ENCODE measurements around the gene ADAMTSL5. TPM values are rescaled to one million over a fixed set of nuclear protein-coding genes. Genes with fewer than 3 reads are reported as not detected.

The ADAMTSL5 gene
- total and polyA plus RNA-seq, 2 of the 8 experiments (the other 6 are each of a cell fraction or from before 2014, with no cell fraction given) = 0.82 to 0.99 TPM

DNA sequence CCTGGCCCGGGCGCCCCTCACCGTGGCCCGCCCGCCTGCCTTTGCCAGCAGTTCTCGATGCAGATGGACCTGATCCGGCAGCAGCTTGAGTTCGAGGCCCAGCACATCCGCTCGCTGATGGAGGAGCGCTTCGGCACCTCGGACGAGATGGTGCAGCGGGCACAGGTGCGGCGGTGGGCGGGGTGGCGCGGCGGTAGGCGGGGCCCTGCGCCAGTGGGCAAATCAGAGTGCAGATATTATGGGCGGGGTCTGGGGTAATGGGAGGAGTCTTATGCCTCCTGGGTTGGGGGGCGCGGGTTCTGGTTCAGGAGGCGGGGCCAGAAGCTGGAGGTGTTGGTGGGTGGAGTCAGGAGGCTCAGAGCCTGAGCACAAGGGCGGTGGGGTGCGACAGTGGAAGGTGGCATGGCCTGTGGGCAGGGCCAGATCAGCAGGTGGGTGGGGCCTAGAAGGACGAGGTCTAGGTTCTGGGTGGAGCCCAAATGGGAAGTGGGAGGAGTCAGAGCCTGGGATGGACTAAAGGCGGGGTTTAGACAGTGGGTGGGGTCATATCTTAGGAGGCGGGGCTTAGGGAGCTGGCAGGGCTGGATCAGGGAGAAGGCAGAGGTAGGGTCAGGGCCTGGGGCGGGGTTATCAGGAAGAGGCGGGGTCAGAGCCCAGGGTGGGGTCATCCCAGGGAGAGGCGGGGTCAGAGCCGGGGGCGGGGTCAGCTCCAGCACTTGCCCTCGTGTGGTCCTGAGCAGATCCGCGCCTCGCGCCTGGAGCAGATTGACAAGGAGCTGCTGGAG is 57.3 kb downstream of the ADAMTSL5 start (continued):
- TF ChIP-seq TBP (IDR thresholded peaks at IDR 0.05; ENCODE audit: low read depth, low read length) (0 out of 2 replicates have a peak, but pooled peaks have one; percentile 31), KDM1A (IDR thresholded peaks at IDR 0.05; ENCODE audit: borderline replicate concordance, low read length) (peak; percentile 11; the same call in 1 of the 2 replicates), KDM4A (IDR thresholded peaks at IDR 0.05; ENCODE audit: low read depth, low read length, severe bottlenecking) (peak; percentile 29), SP4 (IDR thresholded peaks at IDR 0.05; ENCODE audit: low read length) (peak; percentile 72; the same call in 1 of the 2 replicates), SIX5 (IDR thresholded peaks at IDR 0.05; ENCODE audit: low read depth, low read length) (no peak)
- TF ChIP-seq, protein P1, sequence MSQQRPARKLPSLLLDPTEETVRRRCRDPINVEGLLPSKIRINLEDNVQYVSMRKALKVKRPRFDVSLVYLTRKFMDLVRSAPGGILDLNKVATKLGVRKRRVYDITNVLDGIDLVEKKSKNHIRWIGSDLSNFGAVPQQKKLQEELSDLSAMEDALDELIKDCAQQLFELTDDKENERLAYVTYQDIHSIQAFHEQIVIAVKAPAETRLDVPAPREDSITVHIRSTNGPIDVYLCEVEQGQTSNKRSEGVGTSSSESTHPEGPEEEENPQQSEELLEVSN (IDR thresholded peaks at IDR 0.05) = peak; percentile 71

Other genes starting within 250 kb of the ADAMTSL5 start
- 175 TPM in 2 replicates for gene CIRBP, start 243.7 kb downstream of the ADAMTSL5 start, total RNA-seq (2021; fragmentation: NEBNext Ultra II Directional; extraction: Animal tissue kit (Norgen Biotek cat#: 25700))
- gene CIRBP, start 243.7 kb downstream of the ADAMTSL5 start, polyA plus RNA-seq (2011; rRNA removed) = 199 and 331 TPM in 2 replicates
- 44.5 and 54.6 TPM in 2 replicates for gene FAM174C, start 237.5 kb downstream of the ADAMTSL5 start, total RNA-seq (2021; fragmentation: NEBNext Ultra II Directional; extraction: Animal tissue kit (Norgen Biotek cat#: 25700))
- 125 and 159 TPM in 2 replicates for gene FAM174C, start 237.5 kb downstream of the ADAMTSL5 start, polyA plus RNA-seq (2011; rRNA removed)
- 7.0 and 10.3 TPM in 2 replicates for gene EFNA2, start 227.1 kb downstream of the ADAMTSL5 start, total RNA-seq (2021; fragmentation: NEBNext Ultra II Directional; extraction: Animal tissue kit (Norgen Biotek cat#: 25700))
- 4.0 and 10.1 TPM in 2 replicates for gene EFNA2, start 227.1 kb downstream of the ADAMTSL5 start, polyA plus RNA-seq (2011; rRNA removed)
- 78.1 and 92.7 TPM in 2 replicates for gene NDUFS7, start 129.1 kb downstream of the ADAMTSL5 start, total RNA-seq (2021; fragmentation: NEBNext Ultra II Directional; extraction: Animal tissue kit (Norgen Biotek cat#: 25700))
- 309 and 372 TPM in 2 replicates for gene NDUFS7, start 129.1 kb downstream of the ADAMTSL5 start, polyA plus RNA-seq (2011; rRNA removed)
- 17.2 TPM in 2 replicates for gene GAMT, start 111.5 kb downstream of the ADAMTSL5 start, total RNA-seq (2021; fragmentation: NEBNext Ultra II Directional; extraction: Animal tissue kit (Norgen Biotek cat#: 25700))
- 35.6 and 45.3 TPM in 2 replicates for gene GAMT, start 111.5 kb downstream of the ADAMTSL5 start, polyA plus RNA-seq (2011; rRNA removed)
- 341 and 343 TPM in 2 replicates for gene DAZAP1, start 105.4 kb downstream of the ADAMTSL5 start, total RNA-seq (2021; fragmentation: NEBNext Ultra II Directional; extraction: Animal tissue kit (Norgen Biotek cat#: 25700))
- gene DAZAP1, start 105.4 kb downstream of the ADAMTSL5 start, polyA plus RNA-seq (2011; rRNA removed) = 79.6 and 139 TPM in 2 replicates
- 1,562 and 1,589 TPM in 2 replicates for gene RPS15, start 74.6 kb downstream of the ADAMTSL5 start, total RNA-seq (2021; fragmentation: NEBNext Ultra II Directional; extraction: Animal tissue kit (Norgen Biotek cat#: 25700))
- 3,890 and 4,770 TPM in 2 replicates for gene RPS15, start 74.6 kb downstream of the ADAMTSL5 start, polyA plus RNA-seq (2011; rRNA removed)
- gene APC2, start 62.9 kb downstream of the ADAMTSL5 start, total RNA-seq (2021; fragmentation: NEBNext Ultra II Directional; extraction: Animal tissue kit (Norgen Biotek cat#: 25700)) = 3.7 and 4.1 TPM in 2 replicates
- gene APC2, start 62.9 kb downstream of the ADAMTSL5 start, polyA plus RNA-seq (2011; rRNA removed) = 1.3 and 3.3 TPM in 2 replicates
- 41.3 and 41.4 TPM in 2 replicates for gene C19orf25, start 33.8 kb downstream of the ADAMTSL5 start, total RNA-seq (2021; fragmentation: NEBNext Ultra II Directional; extraction: Animal tissue kit (Norgen Biotek cat#: 25700))
- 67.4 and 92.2 TPM in 2 replicates for gene C19orf25, start 33.8 kb downstream of the ADAMTSL5 start, polyA plus RNA-seq (2011; rRNA removed)
- gene PCSK4, start 22.7 kb downstream of the ADAMTSL5 start, total RNA-seq (2021; fragmentation: NEBNext Ultra II Directional; extraction: Animal tissue kit (Norgen Biotek cat#: 25700)) = 9.7 and 9.8 TPM in 2 replicates
- 10.7 and 18.3 TPM in 2 replicates for gene PCSK4, start 22.7 kb downstream of the ADAMTSL5 start, polyA plus RNA-seq (2011; rRNA removed)
- gene REEP6, start 21.8 kb downstream of the ADAMTSL5 start, total RNA-seq (2021; fragmentation: NEBNext Ultra II Directional; extraction: Animal tissue kit (Norgen Biotek cat#: 25700)) = 12.6 and 13.4 TPM in 2 replicates
- 20.7 and 31.4 TPM in 2 replicates for gene REEP6, start 21.8 kb downstream of the ADAMTSL5 start, polyA plus RNA-seq (2011; rRNA removed)
- 0.43 and 1.2 TPM in 2 replicates for gene PLK5, start 11.1 kb upstream of the ADAMTSL5 start, total RNA-seq (2021; fragmentation: NEBNext Ultra II Directional; extraction: Animal tissue kit (Norgen Biotek cat#: 25700))
- gene PLK5, start 11.1 kb upstream of the ADAMTSL5 start, polyA plus RNA-seq (2011; rRNA removed) = 0.45 and 0.82 TPM in 2 replicates
- gene MEX3D, start 55.3 kb upstream of the ADAMTSL5 start, total RNA-seq (2021; fragmentation: NEBNext Ultra II Directional; extraction: Animal tissue kit (Norgen Biotek cat#: 25700)) = 78.8 and 83.4 TPM in 2 replicates
- gene MEX3D, start 55.3 kb upstream of the ADAMTSL5 start, polyA plus RNA-seq (2011; rRNA removed) = 20.8 and 32.1 TPM in 2 replicates
- 110 and 115 TPM in 2 replicates for gene MBD3, start 79.8 kb upstream of the ADAMTSL5 start, total RNA-seq (2021; fragmentation: NEBNext Ultra II Directional; extraction: Animal tissue kit (Norgen Biotek cat#: 25700))
- gene MBD3, start 79.8 kb upstream of the ADAMTSL5 start, polyA plus RNA-seq (2011; rRNA removed) = 88.2 and 113 TPM in 2 replicates
- 162 and 179 TPM in 2 replicates for gene UQCR11, start 92.4 kb upstream of the ADAMTSL5 start, total RNA-seq (2021; fragmentation: NEBNext Ultra II Directional; extraction: Animal tissue kit (Norgen Biotek cat#: 25700))
- gene UQCR11, start 92.4 kb upstream of the ADAMTSL5 start, polyA plus RNA-seq (2011; rRNA removed) = 171 and 209 TPM in 2 replicates
- gene TCF3, start 139.6 kb upstream of the ADAMTSL5 start, total RNA-seq (2021; fragmentation: NEBNext Ultra II Directional; extraction: Animal tissue kit (Norgen Biotek cat#: 25700)) = 340 and 348 TPM in 2 replicates
- gene TCF3, start 139.6 kb upstream of the ADAMTSL5 start, polyA plus RNA-seq (2011; rRNA removed) = 241 and 471 TPM in 2 replicates
- gene ONECUT3, start 240.5 kb upstream of the ADAMTSL5 start, total RNA-seq (2021; fragmentation: NEBNext Ultra II Directional; extraction: Animal tissue kit (Norgen Biotek cat#: 25700)) = not detected in 2 replicates
- gene ONECUT3, start 240.5 kb upstream of the ADAMTSL5 start, polyA plus RNA-seq (2011; rRNA removed) = not detected in 2 replicates